Osteoblast (primary cell): ENCODE data around the gene SGMS2. TPM values are rescaled to one million over a fixed set of nuclear protein-coding genes. Genes with fewer than 3 reads are reported as not detected.
"Not testable (repeated sequence)": the region's sequence is repeated elsewhere in the genome, so short reads cannot be mapped to it uniquely, and the experiment has no call there.

Experiments used
- DNase-seq: peaks from one replicate; pipeline ENCODE4 v3.0.0; 2011; ENCODE audit warnings: low spot score, mixed read lengths; ENCODE audit not compliant: insufficient read length; ENCODE audit errors: missing footprints
- H2AFZ ChIP-seq: 2 replicates; pipeline ENCODE4 v1.6.0; 2011; ENCODE audit warnings: mild to moderate bottlenecking, low read length
- H3K27ac ChIP-seq: 2 replicates; pipeline ENCODE4 v1.5.1; 2011; ENCODE audit warnings: mild to moderate bottlenecking, low read depth, low read length, moderate library complexity
- H3K27me3 ChIP-seq: 2 replicates; pipeline ENCODE4 v1.6.0; 2012; ENCODE audit warnings: mild to moderate bottlenecking, control low read depth, inconsistent platforms, low read length, moderate library complexity; ENCODE audit not compliant: insufficient read depth
- H3K36me3 ChIP-seq: 2 replicates; pipeline ENCODE4 v1.5.1; 2011; ENCODE audit warnings: mild to moderate bottlenecking, low read length, control low read depth, moderate library complexity; ENCODE audit not compliant: insufficient read depth
- H3K4me1 ChIP-seq: 2 replicates; pipeline ENCODE4 v1.5.1; 2011; ENCODE audit warnings: mild to moderate bottlenecking, low read length, control low read depth, moderate library complexity; ENCODE audit not compliant: insufficient read depth
- H3K4me2 ChIP-seq: 2 replicates; pipeline ENCODE4 v1.6.0; 2011; ENCODE audit warnings: mild to moderate bottlenecking, low read length; ENCODE audit not compliant: insufficient read depth
- H3K4me3 ChIP-seq: fragments of 200-600 bp; sonication (generic); 3 replicates; pipeline ENCODE4 v1.5.1; 2012; ENCODE audit warnings: mild to moderate bottlenecking, low read length, inconsistent platforms; ENCODE audit not compliant: insufficient read depth
- H3K79me2 ChIP-seq: 2 replicates; pipeline ENCODE4 v1.6.0; 2012; ENCODE audit warnings: mild to moderate bottlenecking, low read length, control low read depth, inconsistent platforms; ENCODE audit not compliant: insufficient read depth
- H3K9me3 ChIP-seq: 2 replicates; pipeline ENCODE4 v1.5.1; 2011; ENCODE audit warnings: low read depth, low read length, control low read depth
- H4K20me1 ChIP-seq: 2 replicates; pipeline ENCODE4 v1.6.0; 2012; ENCODE audit warnings: mild to moderate bottlenecking, low read length, control low read depth; ENCODE audit not compliant: insufficient read depth
- total RNA-seq: library from RNA; depleted of rRNA; stranded (reverse); fragments of >200 nt; gene quantifications from 2 replicates; pipeline ENCODE4 v1.2.3, GENCODE V29; 2012
- TF ChIP-seq, protein P1 (sequence below): IDR thresholded peaks from 2 replicates; pipeline ENCODE4 v1.5.1; 2011; ENCODE audit warnings: mild to moderate bottlenecking, low read depth, low read length, moderate library complexity; ENCODE audit errors: extremely low read depth

Gene SGMS2
- total RNA-seq, 1 donor, result 148 TPM

DNA sequence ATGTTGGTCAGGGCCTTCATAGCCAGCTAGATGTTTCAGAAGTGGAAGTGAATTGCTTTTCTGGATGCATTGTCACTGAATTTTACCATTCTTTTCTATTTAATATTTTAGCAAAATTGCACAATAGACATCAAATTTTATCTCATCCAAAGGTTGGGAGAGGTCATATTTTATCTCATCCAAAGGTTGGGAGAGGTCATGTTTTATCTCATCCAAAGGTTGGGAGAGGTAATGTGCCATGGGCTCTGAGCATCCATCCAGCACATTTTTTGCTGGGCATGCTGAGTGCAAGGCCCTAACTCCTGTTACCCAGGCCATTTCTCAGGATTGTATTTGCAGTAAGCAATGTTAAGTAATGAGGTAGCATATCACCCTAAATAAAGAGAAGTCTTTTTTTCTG lies 91.9 kb downstream of the SGMS2 start:
- H3K79me2 ChIP-seq, result no peaks in the 10 kb centered on the region

DNA sequence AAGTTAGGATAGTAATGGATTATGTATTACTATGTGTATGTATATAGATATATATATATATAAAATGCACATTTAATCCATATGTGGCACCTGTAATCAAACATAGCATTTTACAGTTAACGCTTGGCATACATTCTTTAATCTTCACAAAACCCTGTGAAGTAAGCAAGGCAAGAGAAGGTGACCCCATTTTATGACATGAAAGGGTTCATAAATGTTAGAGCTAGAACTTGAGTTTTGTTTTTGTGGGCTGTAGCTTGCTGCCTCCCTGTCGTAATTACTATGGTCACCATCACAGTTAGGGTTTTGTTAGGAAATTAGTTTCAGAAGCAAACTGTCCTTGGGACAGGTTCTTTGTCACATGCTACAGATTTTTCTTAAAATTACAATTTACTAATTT lies 92.8 kb downstream of the SGMS2 start:
- Histone ChIP-seq H3K9me3 (no peaks in the 10 kb centered on the region), H3K4me1 (no peaks in the 10 kb centered on the region), H4K20me1 (no peaks in the 10 kb centered on the region), H3K4me2 (no peak overlapping the region), H3K27ac (no peak overlapping the region), H3K79me2 (no peaks in the 10 kb centered on the region), H3K27me3 (no peaks in the 10 kb centered on the region), H3K4me3 (no peak overlapping the region), H3K36me3 (no peaks in the 10 kb centered on the region), H2AFZ (no peak overlapping the region)
- TF ChIP-seq, protein P1, sequence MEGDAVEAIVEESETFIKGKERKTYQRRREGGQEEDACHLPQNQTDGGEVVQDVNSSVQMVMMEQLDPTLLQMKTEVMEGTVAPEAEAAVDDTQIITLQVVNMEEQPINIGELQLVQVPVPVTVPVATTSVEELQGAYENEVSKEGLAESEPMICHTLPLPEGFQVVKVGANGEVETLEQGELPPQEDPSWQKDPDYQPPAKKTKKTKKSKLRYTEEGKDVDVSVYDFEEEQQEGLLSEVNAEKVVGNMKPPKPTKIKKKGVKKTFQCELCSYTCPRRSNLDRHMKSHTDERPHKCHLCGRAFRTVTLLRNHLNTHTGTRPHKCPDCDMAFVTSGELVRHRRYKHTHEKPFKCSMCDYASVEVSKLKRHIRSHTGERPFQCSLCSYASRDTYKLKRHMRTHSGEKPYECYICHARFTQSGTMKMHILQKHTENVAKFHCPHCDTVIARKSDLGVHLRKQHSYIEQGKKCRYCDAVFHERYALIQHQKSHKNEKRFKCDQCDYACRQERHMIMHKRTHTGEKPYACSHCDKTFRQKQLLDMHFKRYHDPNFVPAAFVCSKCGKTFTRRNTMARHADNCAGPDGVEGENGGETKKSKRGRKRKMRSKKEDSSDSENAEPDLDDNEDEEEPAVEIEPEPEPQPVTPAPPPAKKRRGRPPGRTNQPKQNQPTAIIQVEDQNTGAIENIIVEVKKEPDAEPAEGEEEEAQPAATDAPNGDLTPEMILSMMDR, result no peak
- no peak for DNase-seq

More for the DNA sequence above, 91.9 kb downstream of the SGMS2 start:
- Histone ChIP-seq H3K27ac (no peak overlapping the region), H2AFZ (no peak overlapping the region), H3K4me1 (no peaks in the 10 kb centered on the region), H3K4me2 (no peak overlapping the region), H3K27me3 (no peaks in the 10 kb centered on the region), H3K4me3 (no peak overlapping the region), H3K36me3 (no peaks in the 10 kb centered on the region), H4K20me1 (no peaks in the 10 kb centered on the region), H3K9me3 (no peaks in the 10 kb centered on the region)
- TF ChIP-seq, protein P1, result no peak
- no peak for DNase-seq

DNA sequence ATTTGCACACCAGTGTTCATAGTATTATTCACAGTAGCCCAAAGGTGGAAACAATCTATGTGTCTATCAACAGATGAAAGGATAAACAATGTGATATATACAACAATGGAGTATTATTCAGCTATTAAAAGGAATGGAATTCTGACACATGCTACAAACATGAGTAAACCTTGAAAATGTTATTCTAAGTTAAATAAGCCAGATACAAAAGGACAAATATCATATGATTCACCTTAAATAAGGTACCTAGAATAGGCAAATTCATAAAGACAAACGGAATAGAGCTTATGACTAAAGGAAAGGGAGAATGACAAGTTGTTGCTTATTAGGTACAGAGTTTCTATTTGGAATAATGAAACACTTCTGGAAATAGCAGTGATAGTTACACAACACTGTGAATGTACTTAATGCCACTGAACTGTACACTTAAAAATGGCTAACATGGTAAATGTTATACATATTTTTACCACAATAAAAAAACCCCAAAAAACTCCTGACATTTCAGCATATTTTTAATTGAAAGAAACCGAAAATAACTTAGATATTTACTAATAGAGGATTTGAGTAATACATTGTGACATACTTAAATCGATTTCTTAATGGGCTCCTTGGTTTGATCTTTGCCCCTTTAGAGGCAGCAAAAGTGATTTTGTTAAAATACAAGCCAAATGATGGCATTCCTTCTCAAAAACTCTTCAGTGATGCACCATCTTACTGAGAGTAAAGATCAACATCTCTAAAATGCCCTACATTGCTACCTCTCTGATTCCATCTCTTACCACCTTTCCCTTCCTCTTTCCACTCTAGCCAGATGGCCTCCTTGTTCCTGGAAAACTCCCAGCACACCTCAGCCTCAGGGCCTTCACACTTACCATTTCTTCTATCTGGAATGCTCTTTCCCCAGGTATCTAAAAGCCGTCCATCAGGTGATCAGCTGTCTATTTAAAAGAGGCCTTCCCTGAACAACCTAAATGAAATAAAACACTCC lies 98.0 kb downstream of the SGMS2 start:
- H3K79me2 ChIP-seq, result no peaks in the 10 kb centered on the region
- H3K27ac ChIP-seq, result no peak overlapping the region
- H2AFZ ChIP-seq, result no peak overlapping the region
- H3K4me2 ChIP-seq, result no peak overlapping the region
- no peak overlapping the region for H3K4me3 ChIP-seq
- no peaks in the 10 kb centered on the region for H3K27me3 ChIP-seq
- H3K36me3 ChIP-seq, result no peaks in the 10 kb centered on the region
- H4K20me1 ChIP-seq, result no peaks in the 10 kb centered on the region
- no peaks in the 10 kb centered on the region for H3K4me1 ChIP-seq
- no peaks in the 10 kb centered on the region for H3K9me3 ChIP-seq
- TF ChIP-seq, protein P1, result no peak
- DNase-seq, result no peak

DNA sequence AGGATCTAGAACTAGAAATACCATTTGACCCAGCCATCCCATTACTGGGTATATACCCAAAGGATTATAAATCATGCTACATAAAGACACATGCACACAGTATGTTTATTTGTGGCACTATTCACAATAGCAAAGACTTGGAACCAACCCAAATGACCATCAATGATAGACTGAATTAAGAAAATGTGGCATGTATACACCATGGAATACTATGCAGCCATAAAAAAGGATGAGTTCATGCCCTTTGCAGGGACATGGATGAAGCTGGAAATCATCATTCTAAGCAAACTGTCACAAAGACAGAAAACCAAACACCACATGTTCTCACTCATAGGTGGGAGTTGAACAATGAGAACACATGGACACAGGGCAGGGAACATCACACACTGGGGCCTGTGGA lies 101.0 kb downstream of the SGMS2 start:
- DNase-seq, H4K20me1 ChIP-seq, H3K4me1 ChIP-seq, H2AFZ ChIP-seq, H3K27ac ChIP-seq, H3K4me2 ChIP-seq, H3K27me3 ChIP-seq, H3K4me3 ChIP-seq, H3K36me3 ChIP-seq, H3K9me3 ChIP-seq, H3K79me2 ChIP-seq: not testable (repeated sequence)

DNA sequence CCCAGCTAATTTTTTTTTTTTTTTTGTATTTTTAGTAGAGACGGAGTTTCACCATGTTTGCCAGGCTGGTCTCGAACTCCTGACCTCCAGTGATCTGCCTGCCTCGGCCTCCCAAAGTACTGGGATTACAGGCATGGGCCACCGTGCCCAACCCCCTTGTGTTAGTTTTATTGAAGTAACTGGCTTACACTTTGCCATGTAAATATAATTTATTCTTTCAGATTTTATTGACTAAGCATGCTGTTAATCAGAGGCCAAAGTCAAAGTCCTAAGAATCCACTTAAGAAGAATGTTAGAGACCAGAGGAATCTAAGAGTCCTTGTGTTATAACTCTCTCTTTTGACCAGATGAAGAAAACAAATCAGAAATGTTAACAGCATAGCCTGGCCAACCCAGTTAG lies 102.1 kb downstream of the SGMS2 start:
- not testable (repeated sequence) for H3K4me3 ChIP-seq, H2AFZ ChIP-seq, H3K27ac ChIP-seq, H4K20me1 ChIP-seq, DNase-seq, H3K27me3 ChIP-seq, H3K9me3 ChIP-seq, H3K4me2 ChIP-seq, H3K79me2 ChIP-seq, H3K36me3 ChIP-seq, H3K4me1 ChIP-seq
